ENCODE measurements around the gene PSMB10. TPM values are rescaled to one million over a fixed set of nuclear protein-coding genes. Genes with fewer than 3 reads are reported as not detected.

The PSMB10 gene
- total and polyA plus RNA-seq, 2 of the 4 experiments (the other 2 are of a cell fraction), result 28.7 to 36.7 TPM

DNA sequence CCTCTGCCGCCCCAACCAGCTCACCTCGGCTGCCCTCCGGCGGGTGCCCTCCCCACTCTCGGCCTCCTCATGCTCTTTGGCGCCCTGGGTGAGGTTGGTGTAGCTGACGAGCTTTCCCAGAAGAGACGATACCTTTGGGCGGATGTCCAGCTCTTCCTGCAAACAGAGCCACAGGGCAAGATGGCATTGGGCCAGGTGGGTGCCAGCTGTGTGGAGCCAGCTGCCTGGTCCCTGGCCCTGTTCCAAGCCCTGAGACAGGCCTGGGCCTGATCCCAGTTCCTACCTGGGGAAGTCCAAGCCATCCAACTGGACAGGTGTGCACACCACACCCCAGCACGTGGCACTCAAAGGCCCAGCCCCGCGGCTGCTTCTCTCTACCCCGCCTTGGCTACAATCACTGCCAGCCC, 24.9 kb upstream of the PSMB10 start:
- H2AK9ac ChIP-seq (replicated peaks; ENCODE audit: low read depth, low read length, poor library complexity), result no peak overlapping the region
- peaks cover 73% of the 10 kb centered on the region for H3K36me3 ChIP-seq (ENCODE audit: control insufficient read depth, insufficient read depth, low read length)
- CTCF ChIA-PET, result no interaction called here
- H2BK15ac ChIP-seq (ENCODE audit: low read depth, low read length), result no peak overlapping the region
- H3K4ac ChIP-seq (ENCODE audit: low read depth, low read length), result no peak overlapping the region; the same call in 1 of the 2 replicates
- peaks cover 86% of the 10 kb centered on the region for H4K20me1 ChIP-seq (ENCODE audit: insufficient read depth, low read length)
- no CpG with 5 or more reads among the region's 13 CpGs for WGBS, 2 experiments (ENCODE audit: extremely low coverage in 2 of 2, insufficient read length in 1 of 2)
- H3K56ac ChIP-seq (ENCODE audit: extremely low read depth, insufficient read depth, low read length), result no peak overlapping the region
- peaks cover 47% of the 10 kb centered on the region for H3K4me1 ChIP-seq (ENCODE audit: control insufficient read depth, insufficient read depth, low read length)
- no peak for DNase-seq
- intact Hi-C loops (cut with micrococcal nuclease) (loop anchor here (10.0 kb wide), 1 partner anchor 263 kb away; no protein-coding TSS in a partner anchor), in situ Hi-C loops (cut with MboI; ENCODE audit: low sequenced_read_pairs) (no loop called here), dilution Hi-C loops (cut with HindIII; ENCODE audit: low sequenced_read_pairs, unreplicated experiment) (no loop called here)
- no peak overlapping the region for H2BK20ac ChIP-seq (ENCODE audit: low read depth, low read length)
- no peak overlapping the region for H2BK120ac ChIP-seq (ENCODE audit: low read depth, low read length)
- POLR2A ChIA-PET (ENCODE audit: unreplicated experiment), result no interaction called here
- H3K18ac ChIP-seq (ENCODE audit: low read depth, low read length), result no peak overlapping the region
- TF ChIP-seq BHLHE40 (IDR thresholded peaks at IDR 0.05; ENCODE audit: low read depth, low read length), result no peak
- TF ChIP-seq FOS (IDR thresholded peaks at IDR 0.05; ENCODE audit: low read depth, low read length), result no peak
- no peak for TF ChIP-seq POLR2A (IDR thresholded peaks at IDR 0.05; ENCODE audit: low read depth, low read length)
- TF ChIP-seq, protein P1, sequence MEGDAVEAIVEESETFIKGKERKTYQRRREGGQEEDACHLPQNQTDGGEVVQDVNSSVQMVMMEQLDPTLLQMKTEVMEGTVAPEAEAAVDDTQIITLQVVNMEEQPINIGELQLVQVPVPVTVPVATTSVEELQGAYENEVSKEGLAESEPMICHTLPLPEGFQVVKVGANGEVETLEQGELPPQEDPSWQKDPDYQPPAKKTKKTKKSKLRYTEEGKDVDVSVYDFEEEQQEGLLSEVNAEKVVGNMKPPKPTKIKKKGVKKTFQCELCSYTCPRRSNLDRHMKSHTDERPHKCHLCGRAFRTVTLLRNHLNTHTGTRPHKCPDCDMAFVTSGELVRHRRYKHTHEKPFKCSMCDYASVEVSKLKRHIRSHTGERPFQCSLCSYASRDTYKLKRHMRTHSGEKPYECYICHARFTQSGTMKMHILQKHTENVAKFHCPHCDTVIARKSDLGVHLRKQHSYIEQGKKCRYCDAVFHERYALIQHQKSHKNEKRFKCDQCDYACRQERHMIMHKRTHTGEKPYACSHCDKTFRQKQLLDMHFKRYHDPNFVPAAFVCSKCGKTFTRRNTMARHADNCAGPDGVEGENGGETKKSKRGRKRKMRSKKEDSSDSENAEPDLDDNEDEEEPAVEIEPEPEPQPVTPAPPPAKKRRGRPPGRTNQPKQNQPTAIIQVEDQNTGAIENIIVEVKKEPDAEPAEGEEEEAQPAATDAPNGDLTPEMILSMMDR (conservative IDR thresholded peaks at IDR 0.05; ENCODE audit: low read depth, low read length), result no peak
- no peak for TF ChIP-seq SMC3 (IDR thresholded peaks at IDR 0.05; ENCODE audit: low read depth, low read length)
- TF ChIP-seq MAFK (IDR thresholded peaks at IDR 0.05; ENCODE audit: low read depth, low read length), result no peak
- no peak for TF ChIP-seq MXI1 (IDR thresholded peaks at IDR 0.05; ENCODE audit: borderline replicate concordance, low read depth, low read length)
- TF ChIP-seq, protein P2, sequence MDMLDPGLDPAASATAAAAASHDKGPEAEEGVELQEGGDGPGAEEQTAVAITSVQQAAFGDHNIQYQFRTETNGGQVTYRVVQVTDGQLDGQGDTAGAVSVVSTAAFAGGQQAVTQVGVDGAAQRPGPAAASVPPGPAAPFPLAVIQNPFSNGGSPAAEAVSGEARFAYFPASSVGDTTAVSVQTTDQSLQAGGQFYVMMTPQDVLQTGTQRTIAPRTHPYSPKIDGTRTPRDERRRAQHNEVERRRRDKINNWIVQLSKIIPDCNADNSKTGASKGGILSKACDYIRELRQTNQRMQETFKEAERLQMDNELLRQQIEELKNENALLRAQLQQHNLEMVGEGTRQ (IDR thresholded peaks at IDR 0.05; ENCODE audit: low read depth, low read length), result no peak
- no peak for TF ChIP-seq CHD1 (IDR thresholded peaks at IDR 0.05; ENCODE audit: low read depth, low read length)
- TF ChIP-seq MAZ (IDR thresholded peaks at IDR 0.05; ENCODE audit: borderline replicate concordance, low read depth, low read length), result no peak
- no peak for TF ChIP-seq NFE2L2 (IDR thresholded peaks at IDR 0.05; ENCODE audit: low read depth, low read length)
- TF ChIP-seq CEBPB (IDR thresholded peaks at IDR 0.05; ENCODE audit: low read depth, low read length), result no peak
- TF ChIP-seq RAD21 (IDR thresholded peaks at IDR 0.05; ENCODE audit: low read length), result no peak
- no peak for TF ChIP-seq RCOR1 (IDR thresholded peaks at IDR 0.05; ENCODE audit: insufficient replicate concordance, low read length)
- TF ChIP-seq RFX5 (IDR thresholded peaks at IDR 0.05; ENCODE audit: low read depth, low read length), result no peak
- TF ChIP-seq, protein P3, sequence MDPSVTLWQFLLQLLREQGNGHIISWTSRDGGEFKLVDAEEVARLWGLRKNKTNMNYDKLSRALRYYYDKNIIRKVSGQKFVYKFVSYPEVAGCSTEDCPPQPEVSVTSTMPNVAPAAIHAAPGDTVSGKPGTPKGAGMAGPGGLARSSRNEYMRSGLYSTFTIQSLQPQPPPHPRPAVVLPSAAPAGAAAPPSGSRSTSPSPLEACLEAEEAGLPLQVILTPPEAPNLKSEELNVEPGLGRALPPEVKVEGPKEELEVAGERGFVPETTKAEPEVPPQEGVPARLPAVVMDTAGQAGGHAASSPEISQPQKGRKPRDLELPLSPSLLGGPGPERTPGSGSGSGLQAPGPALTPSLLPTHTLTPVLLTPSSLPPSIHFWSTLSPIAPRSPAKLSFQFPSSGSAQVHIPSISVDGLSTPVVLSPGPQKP (IDR thresholded peaks at IDR 0.05; ENCODE audit: borderline replicate concordance, low read depth, low read length), result no peak
- no peaks in the 10 kb centered on the region for H3K9me3 ChIP-seq (ENCODE audit: control insufficient read depth, insufficient read depth, low read length)
- H4K8ac ChIP-seq (ENCODE audit: low read depth in 2 of 2, low read length in 2 of 2), result no peak overlapping the region
- no peak overlapping the region for H3K23ac ChIP-seq (ENCODE audit: low read depth, low read length)
- ATAC-seq (ENCODE audit: low read depth), result no peak
- H3K79me1 ChIP-seq (ENCODE audit: low read depth in 1 of 2, low read length in 2 of 2), result peaks cover 53 to 93% of the 10 kb centered on the region in 2 experiments
- H3K9ac ChIP-seq (ENCODE audit: low read depth, low read length), result no peak overlapping the region
- H3K27ac ChIP-seq (ENCODE audit: insufficient read depth, low read length), result no peak overlapping the region
- no peak overlapping the region for H4K5ac ChIP-seq (ENCODE audit: low read depth, low read length)
- H3K9me1 ChIP-seq (ENCODE audit: insufficient read depth, low read length), result peaks cover 61% of the 10 kb centered on the region
- H3K4me3 ChIP-seq (ENCODE audit: insufficient read depth, low read depth, low read length), result no peak overlapping the region
- H2AFZ ChIP-seq (replicated peaks; ENCODE audit: low read length, poor library complexity), result no peak overlapping the region
- H4K91ac ChIP-seq (ENCODE audit: insufficient read depth, low read depth, low read length), result no peak overlapping the region
- no peak overlapping the region for H3K4me2 ChIP-seq (ENCODE audit: low read depth, low read length)
- no peaks in the 10 kb centered on the region for H3K27me3 ChIP-seq (ENCODE audit: control insufficient read depth, insufficient read depth, low read length)
- H2BK5ac ChIP-seq (ENCODE audit: low read depth, low read length, poor library complexity, severe bottlenecking), result peak overlapping the region; percentile 4
- H2AK5ac ChIP-seq (ENCODE audit: low read depth, low read length), result no peak overlapping the region
- H3K14ac ChIP-seq (replicated peaks; ENCODE audit: low read depth, low read length), result no peak overlapping the region
- BruUV-seq (replicated peaks), result no TSS peak

Data from IMR-90 (cell line).